Transverse colon (tissue), 4 donors: ENCODE measurements around the gene HERPUD1. TPM values are rescaled to one million over a fixed set of nuclear protein-coding genes. Genes with fewer than 3 reads are reported as not detected.

Source experiments
- DNase-seq: peaks from one replicate; pipeline ENCODE4 v3.0.0-alpha.2; 2019
- H3K27ac ChIP-seq, 4 donors: fragments of 200-600 bp; sonication (generic); 2 replicates each; pipeline ENCODE4 v1.5.1; 2016 to 2018; ENCODE audit warnings: inconsistent platforms in 4 of 4
- H3K27me3 ChIP-seq: fragments of 200-600 bp; sonication (generic); 2 replicates; pipeline ENCODE4 v1.5.1; 2017; ENCODE audit warnings: inconsistent platforms
- H3K36me3 ChIP-seq, 4 donors: fragments of 200-600 bp; sonication (generic); 2 replicates each; pipeline ENCODE4 v1.5.1; 2017 to 2019; ENCODE audit warnings: inconsistent platforms in 4 of 4
- H3K4me1 ChIP-seq, 4 donors: fragments of 200-600 bp; sonication (generic); 2 replicates each; pipeline ENCODE4 v1.5.1; 2017 to 2020; ENCODE audit warnings: inconsistent platforms in 4 of 4
- H3K4me3 ChIP-seq, 4 donors: fragments of 200-600 bp; sonication (generic); 1 replicate in 1 of 4; 2 replicates in 3 of 4; pipeline versions ENCODE4 v1.5.1 to v1.6.1; 2017 to 2019; ENCODE audit warnings: inconsistent platforms in 4 of 4
- H3K9me3 ChIP-seq, 2 donors: fragments of 200-600 bp; sonication (generic); 2 replicates each; pipeline ENCODE4 v1.5.1; 2017 to 2019; ENCODE audit warnings: inconsistent platforms in 2 of 2
- EP300 ChIP-seq: sonication (generic); formaldehyde crosslinking; IDR thresholded peaks from one replicate; pipeline ENCODE4 v1.6.1; 2017; ENCODE audit warnings: antibody characterized with exemption, low read depth
- POLR2A ChIP-seq: fragments of 450-650 bp; IDR thresholded peaks from one replicate; pipeline ENCODE4 v1.6.1; 2016; ENCODE audit warnings: antibody characterized with exemption, mild to moderate bottlenecking, moderate library complexity
- POLR2AphosphoS5 ChIP-seq, 3 donors: sonication (generic); formaldehyde crosslinking; IDR thresholded peaks; one replicate each; pipeline ENCODE4 v1.6.1; 2016; ENCODE audit warnings: antibody characterized with exemption in 3 of 3
- WGBS, 2 donors: methylation state at CpG; one replicate each; pipeline ENCODE4 v1.1.5; 2018; ENCODE audit warnings: low coverage in 1 of 2; 5-methylcytosine and 5-hydroxymethylcytosine counted together
- in situ Hi-C, 4 donors: fragments of 200-750 bp; cut with MboI; loops; one replicate each; pipeline versions ENCODE4 v1.15.0 to v1.15.1; 2017; ENCODE audit warnings: low sequenced_read_pairs in 3 of 4, low pct_ligation_motif_present in 1 of 4, low pct_unique_long_range_greater_than_20kb in 1 of 4
- intact Hi-C: fragments of 100-400 bp; cut with DNase I; formaldehyde crosslinking; loops from one replicate; pipeline ENCODE4 v1.15.1; 2023; ENCODE audit warnings: low total_unique reads
- total RNA-seq, 4 donors: library from RNA; depleted of rRNA; stranded (reverse); fragments of >200 nt; gene quantifications; one replicate each; pipeline ENCODE4 v1.1.0, GENCODE V29; 2016
- TF ChIP-seq, protein P1 (sequence below), 5 experiments: fragments of 200-600 bp in 3 of 5; fragments of 450-650 bp in 2 of 5; sonication (generic) in 3 of 5; IDR thresholded peaks; 1 replicate in 2 of 5; 2 replicates in 3 of 5; pipeline ENCODE4 v1.5.1; 2016 to 2017; ENCODE audit warnings: antibody characterized with exemption in 5 of 5, inconsistent platforms in 3 of 5, mild to moderate bottlenecking in 2 of 5, moderate library complexity in 1 of 5

The HERPUD1 gene
- total RNA-seq, 4 donors from 2014 or later, result 64.1 to 335 (median 186) TPM

DNA sequence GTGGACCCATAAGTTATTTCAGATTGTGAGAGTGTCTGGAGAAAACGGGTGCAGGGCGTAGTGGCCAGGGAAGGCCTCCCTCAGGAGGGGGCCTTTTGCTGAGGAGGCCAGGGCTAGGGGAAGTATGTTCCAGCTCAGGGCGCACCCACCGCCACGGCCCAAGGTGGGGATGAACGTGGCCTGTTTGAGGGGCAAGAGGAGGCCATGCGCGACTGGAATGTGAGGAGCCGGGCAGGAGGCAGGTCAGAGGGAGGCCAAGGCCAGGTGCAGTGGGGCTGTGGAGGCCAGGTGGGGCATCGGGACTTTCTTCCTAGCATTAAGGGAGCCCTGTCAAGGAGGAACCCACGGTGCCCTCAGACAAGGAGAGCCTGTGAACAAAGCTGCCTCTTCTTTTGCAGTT is 40.3 kb upstream of the HERPUD1 start:
- in situ Hi-C loops (no loop called here), intact Hi-C loops (no loop called here)
- 77% methylated on average over 11 of the region's 11 CpGs; no CpG with 5 or more reads in 1 of the 2 donors for whole genome bisulfite sequencing, 2 donors

DNA sequence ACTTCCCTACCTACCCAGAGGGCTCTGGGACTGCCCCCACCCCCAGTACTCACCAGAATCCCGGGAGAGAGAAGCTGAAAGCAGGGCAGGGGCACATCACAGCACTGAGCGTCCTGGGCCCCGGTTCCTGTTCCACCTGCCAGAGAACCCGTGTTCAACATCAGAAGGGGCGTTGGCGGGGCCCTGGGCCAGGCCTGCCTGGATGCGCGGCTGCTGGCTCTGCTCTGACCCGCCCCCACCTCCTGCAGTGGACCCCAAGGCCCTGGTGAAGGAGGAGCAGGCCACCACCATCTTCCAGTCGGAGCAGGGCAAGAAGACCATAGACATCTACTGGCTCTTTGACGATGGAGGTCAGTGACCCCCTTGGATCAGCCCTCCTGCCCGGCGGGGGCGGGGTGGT is 39.2 kb upstream of the HERPUD1 start:
- no peak for DNase-seq
- WGBS, 2 donors, result 90% methylated on average over 14 of the region's 14 CpGs; no CpG with 5 or more reads in 1 of the 2 donors
- TF ChIP-seq POLR2AphosphoS5 (IDR thresholded peaks at IDR 0.05) (no peak), EP300 (no peak), POLR2A (no peak)
- TF ChIP-seq, protein P1, sequence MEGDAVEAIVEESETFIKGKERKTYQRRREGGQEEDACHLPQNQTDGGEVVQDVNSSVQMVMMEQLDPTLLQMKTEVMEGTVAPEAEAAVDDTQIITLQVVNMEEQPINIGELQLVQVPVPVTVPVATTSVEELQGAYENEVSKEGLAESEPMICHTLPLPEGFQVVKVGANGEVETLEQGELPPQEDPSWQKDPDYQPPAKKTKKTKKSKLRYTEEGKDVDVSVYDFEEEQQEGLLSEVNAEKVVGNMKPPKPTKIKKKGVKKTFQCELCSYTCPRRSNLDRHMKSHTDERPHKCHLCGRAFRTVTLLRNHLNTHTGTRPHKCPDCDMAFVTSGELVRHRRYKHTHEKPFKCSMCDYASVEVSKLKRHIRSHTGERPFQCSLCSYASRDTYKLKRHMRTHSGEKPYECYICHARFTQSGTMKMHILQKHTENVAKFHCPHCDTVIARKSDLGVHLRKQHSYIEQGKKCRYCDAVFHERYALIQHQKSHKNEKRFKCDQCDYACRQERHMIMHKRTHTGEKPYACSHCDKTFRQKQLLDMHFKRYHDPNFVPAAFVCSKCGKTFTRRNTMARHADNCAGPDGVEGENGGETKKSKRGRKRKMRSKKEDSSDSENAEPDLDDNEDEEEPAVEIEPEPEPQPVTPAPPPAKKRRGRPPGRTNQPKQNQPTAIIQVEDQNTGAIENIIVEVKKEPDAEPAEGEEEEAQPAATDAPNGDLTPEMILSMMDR (IDR thresholded peaks at IDR 0.05), result no peak
- Histone ChIP-seq H3K4me3 (no peak overlapping the region), H3K4me1 (no peaks in the 10 kb centered on the region), H3K27ac (no peak overlapping the region), H3K9me3 (no peaks in the 10 kb centered on the region), H3K27me3 (no peaks in the 10 kb centered on the region), H3K36me3 (no peaks in the 10 kb centered on the region)
- intact Hi-C loops (no loop called here), in situ Hi-C loops (no loop called here)

More for the DNA sequence above, 40.3 kb upstream of the HERPUD1 start:
- Histone ChIP-seq H3K9me3 (no peaks in the 10 kb centered on the region), H3K36me3 (no peaks in the 10 kb centered on the region), H3K27me3 (no peaks in the 10 kb centered on the region), H3K27ac (no peak overlapping the region), H3K4me3 (no peak overlapping the region), H3K4me1 (no peaks in the 10 kb centered on the region)
- DNase-seq, result no peak
- TF ChIP-seq EP300 (no peak), POLR2AphosphoS5 (IDR thresholded peaks at IDR 0.05) (no peak), POLR2A (no peak)
- TF ChIP-seq, protein P1 (IDR thresholded peaks at IDR 0.05), result no peak

DNA sequence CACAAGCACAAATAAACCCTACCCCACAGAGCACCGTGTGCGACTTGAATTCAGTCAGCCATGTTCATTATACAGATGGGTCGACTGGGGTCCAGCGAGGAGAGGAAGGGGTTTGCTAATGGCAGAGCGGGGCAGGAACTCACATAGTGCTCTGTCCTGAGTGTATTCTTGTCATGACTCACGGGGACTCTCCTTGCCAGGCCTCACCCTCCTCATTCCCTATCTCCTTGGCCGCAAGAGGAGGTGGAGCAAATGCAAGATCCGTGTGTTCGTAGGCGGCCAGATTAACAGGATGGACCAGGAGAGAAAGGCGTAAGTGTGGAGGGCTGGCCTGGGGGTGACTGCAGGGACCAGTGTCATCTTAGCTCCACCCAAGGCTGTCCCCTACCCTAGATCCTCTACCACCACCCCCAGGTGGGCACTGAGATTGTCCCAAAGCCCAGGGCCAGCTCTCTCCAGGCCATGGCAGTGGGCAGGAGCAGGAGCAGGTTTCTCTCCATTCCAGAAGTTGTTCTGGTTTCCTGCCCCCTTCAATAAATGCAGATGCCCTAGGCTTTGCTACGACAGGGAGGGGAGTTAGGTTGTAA is 37.5 kb upstream of the HERPUD1 start:
- intact Hi-C loops (no loop called here), in situ Hi-C loops (no loop called here)
- no peak for DNase-seq
- Histone ChIP-seq H3K9me3 (no peaks in the 10 kb centered on the region), H3K4me3 (no peak overlapping the region), H3K36me3 (no peaks in the 10 kb centered on the region), H3K27me3 (no peaks in the 10 kb centered on the region), H3K4me1 (no peaks in the 10 kb centered on the region), H3K27ac (no peak overlapping the region)
- TF ChIP-seq POLR2A (no peak), EP300 (no peak), POLR2AphosphoS5 (IDR thresholded peaks at IDR 0.05) (no peak)
- TF ChIP-seq, protein P1 (IDR thresholded peaks at IDR 0.05), result no peak
- 89% methylated on average over 12 of the region's 12 CpGs; no CpG with 5 or more reads in 1 of the 2 donors for WGBS, 2 donors

DNA sequence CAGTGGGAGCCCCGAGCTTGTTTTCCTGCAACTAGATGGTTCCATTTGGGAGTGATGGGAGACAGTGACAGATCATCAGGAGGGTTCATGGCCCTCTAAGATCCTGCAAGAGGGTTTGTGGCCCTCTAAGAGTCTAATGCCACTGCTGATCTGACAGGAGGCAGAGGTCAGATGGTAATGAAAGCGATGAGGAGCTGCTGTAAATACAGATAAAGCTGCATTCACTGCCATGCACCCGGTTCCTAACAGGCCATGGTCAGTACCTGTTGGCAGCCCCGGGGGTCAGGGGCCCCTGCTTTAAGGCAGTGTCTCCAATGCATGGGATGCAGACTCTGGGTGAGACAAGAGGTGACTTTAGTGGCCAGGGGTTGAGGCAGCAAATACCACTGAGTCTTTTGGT is 36.1 kb upstream of the HERPUD1 start:
- intact Hi-C loops (no loop called here), in situ Hi-C loops (no loop called here)
- Histone ChIP-seq H3K9me3 (no peaks in the 10 kb centered on the region), H3K27ac (no peak overlapping the region), H3K4me1 (no peaks in the 10 kb centered on the region), H3K27me3 (no peaks in the 10 kb centered on the region), H3K36me3 (no peaks in the 10 kb centered on the region), H3K4me3 (no peak overlapping the region)
- DNase-seq, result no peak
- TF ChIP-seq, protein P1 (IDR thresholded peaks at IDR 0.05), result no peak
- WGBS, 2 donors, result 78 to 80% methylated on average over 1 to 4 of the region's 4 CpGs
